Peyer's patch (tissue), 4 donors: Measurements from ENCODE around the gene RAB22A. TPM values are rescaled to one million over a fixed set of nuclear protein-coding genes. Genes with fewer than 3 reads are reported as not detected.

Experiments used
- DNase-seq, 3 donors: peaks; one replicate each; pipeline ENCODE4 v3.0.0-alpha.2; 2017 to 2019
- H3K27ac ChIP-seq, 4 donors: fragments of 200-600 bp; sonication (generic); one replicate each; pipeline ENCODE4 v1.5.1; 2016 to 2019
- H3K27me3 ChIP-seq, 2 donors: fragments of 200-600 bp; sonication (generic); one replicate each; pipeline ENCODE4 v1.5.1; 2019
- H3K36me3 ChIP-seq, 3 donors: fragments of 200-600 bp; sonication (generic); one replicate each; pipeline ENCODE4 v1.5.1; 2016 to 2019
- H3K4me1 ChIP-seq, 4 donors: fragments of 200-600 bp; sonication (generic); one replicate each; pipeline ENCODE4 v1.5.1; 2016 to 2019
- H3K4me3 ChIP-seq, 4 donors: fragments of 200-600 bp; sonication (generic); 1 replicate in 3 of 4; 2 replicates in 1 of 4; pipeline ENCODE4 v1.5.1; 2016 to 2019; ENCODE audit warnings: mild to moderate bottlenecking in 1 of 4
- H3K9me3 ChIP-seq, 4 donors: fragments of 200-600 bp; sonication (generic); one replicate each; pipeline ENCODE4 v1.5.1; 2016 to 2019; ENCODE audit warnings: mild to moderate bottlenecking in 1 of 4
- CTCF ChIP-seq, 6 experiments: fragments of 450-650 bp in 4 of 6; fragments of 200-600 bp in 2 of 6; sonication (generic) in 1 of 6; IDR thresholded peaks; one replicate each; pipeline ENCODE4 v1.5.1; 2017 to 2019; ENCODE audit warnings: antibody characterized with exemption in 6 of 6, mild to moderate bottlenecking in 3 of 6, moderate library complexity in 1 of 6
- POLR2A ChIP-seq, 2 donors: fragments of 450-650 bp; IDR thresholded peaks; one replicate each; pipeline ENCODE4 v1.5.1; 2017; ENCODE audit warnings: antibody characterized with exemption in 2 of 2, mild to moderate bottlenecking in 2 of 2, moderate library complexity in 2 of 2
- total RNA-seq, 4 donors: library from RNA; depleted of rRNA; stranded (reverse); fragments of >200 nt; gene quantifications; one replicate each; pipeline ENCODE4 v1.1.0, GENCODE V29; 2016

RAB22A gene
- total RNA-seq, 4 donors from 2014 or later: 12.4 to 29.4 (median 19.2) TPM

- Histone ChIP-seq H3K36me3 (no peaks in the 10 kb centered on the region), H3K4me1 (no peaks in the 10 kb centered on the region), H3K4me3 (no peak overlapping the region), H3K27ac (no peak overlapping the region), H3K9me3 (no peaks in the 10 kb centered on the region), H3K27me3 (no peaks in the 10 kb centered on the region)
- TF ChIP-seq POLR2A (IDR thresholded peaks at IDR 0.05) (no peak), CTCF (IDR thresholded peaks at IDR 0.05) (no peak)
- DNase-seq: no peak
Observed at GRCh38 chr20:58294497-58295455, 14.7 kb upstream of the RAB22A start.

GRCh38 chr20:58296051-58296837, 13.3 kb upstream of the RAB22A start:
- DNase-seq: no peak
- Histone ChIP-seq H3K36me3 (no peaks in the 10 kb centered on the region), H3K27me3 (no peaks in the 10 kb centered on the region), H3K4me3 (no peak overlapping the region), H3K4me1 (no peaks in the 10 kb centered on the region), H3K9me3 (no peaks in the 10 kb centered on the region), H3K27ac (no peak overlapping the region)
- TF ChIP-seq CTCF (IDR thresholded peaks at IDR 0.05): no peak
- TF ChIP-seq POLR2A (IDR thresholded peaks at IDR 0.05): no peak

- H3K36me3 ChIP-seq: no peaks in the 10 kb centered on the region
- H3K4me1 ChIP-seq: no peaks in the 10 kb centered on the region
- H3K27ac ChIP-seq: no peak overlapping the region
- TF ChIP-seq CTCF (IDR thresholded peaks at IDR 0.05) (no peak), POLR2A (IDR thresholded peaks at IDR 0.05) (no peak)
- H3K27me3 ChIP-seq: no peaks in the 10 kb centered on the region
- no peak for DNase-seq
- no peak overlapping the region for H3K4me3 ChIP-seq
- H3K9me3 ChIP-seq: no peaks in the 10 kb centered on the region
Observed at GRCh38 chr20:58297394-58297793, 12.1 kb upstream of the RAB22A start.

- TF ChIP-seq CTCF (IDR thresholded peaks at IDR 0.05) (no peak), POLR2A (IDR thresholded peaks at IDR 0.05) (no peak)
Observed at GRCh38 chr20:58300321-58300720, 9.2 kb upstream of the RAB22A start.

GRCh38 chr20:58303547-58303946, 6.0 kb upstream of the RAB22A start:
- Histone ChIP-seq H3K4me1 (peaks cover 0 to 11% (median 3%) of the 10 kb centered on the region in 4 donors), H3K4me3 (no peak overlapping the region), H3K36me3 (no peaks in the 10 kb centered on the region), H3K27me3 (no peaks in the 10 kb centered on the region), H3K27ac (no peak overlapping the region), H3K9me3 (no peaks in the 10 kb centered on the region)
- no peak for DNase-seq
- TF ChIP-seq CTCF (IDR thresholded peaks at IDR 0.05): no peak
- no peak for TF ChIP-seq POLR2A (IDR thresholded peaks at IDR 0.05)

More at GRCh38 chr20:58300321-58300720, 9.2 kb upstream of the RAB22A start:
- H3K4me3 ChIP-seq: no peak overlapping the region
- H3K4me1 ChIP-seq: no peaks in the 10 kb centered on the region
- H3K36me3 ChIP-seq: no peaks in the 10 kb centered on the region
- no peaks in the 10 kb centered on the region for H3K9me3 ChIP-seq
- H3K27me3 ChIP-seq: no peaks in the 10 kb centered on the region
- no peak for DNase-seq
- no peak overlapping the region for H3K27ac ChIP-seq
